Endometrium (tissue), 2 donors: Measurements from ENCODE around the gene SLC39A11.

Source experiments
- FAIRE-seq: peaks from 2 replicates; lab custom pipeline; 2012; peaks lifted over from hg19 to GRCh38; lab: Jason Lieb, UNC
- donor health status: control.
- donor health status: control.

Gene SLC39A11

DNA sequence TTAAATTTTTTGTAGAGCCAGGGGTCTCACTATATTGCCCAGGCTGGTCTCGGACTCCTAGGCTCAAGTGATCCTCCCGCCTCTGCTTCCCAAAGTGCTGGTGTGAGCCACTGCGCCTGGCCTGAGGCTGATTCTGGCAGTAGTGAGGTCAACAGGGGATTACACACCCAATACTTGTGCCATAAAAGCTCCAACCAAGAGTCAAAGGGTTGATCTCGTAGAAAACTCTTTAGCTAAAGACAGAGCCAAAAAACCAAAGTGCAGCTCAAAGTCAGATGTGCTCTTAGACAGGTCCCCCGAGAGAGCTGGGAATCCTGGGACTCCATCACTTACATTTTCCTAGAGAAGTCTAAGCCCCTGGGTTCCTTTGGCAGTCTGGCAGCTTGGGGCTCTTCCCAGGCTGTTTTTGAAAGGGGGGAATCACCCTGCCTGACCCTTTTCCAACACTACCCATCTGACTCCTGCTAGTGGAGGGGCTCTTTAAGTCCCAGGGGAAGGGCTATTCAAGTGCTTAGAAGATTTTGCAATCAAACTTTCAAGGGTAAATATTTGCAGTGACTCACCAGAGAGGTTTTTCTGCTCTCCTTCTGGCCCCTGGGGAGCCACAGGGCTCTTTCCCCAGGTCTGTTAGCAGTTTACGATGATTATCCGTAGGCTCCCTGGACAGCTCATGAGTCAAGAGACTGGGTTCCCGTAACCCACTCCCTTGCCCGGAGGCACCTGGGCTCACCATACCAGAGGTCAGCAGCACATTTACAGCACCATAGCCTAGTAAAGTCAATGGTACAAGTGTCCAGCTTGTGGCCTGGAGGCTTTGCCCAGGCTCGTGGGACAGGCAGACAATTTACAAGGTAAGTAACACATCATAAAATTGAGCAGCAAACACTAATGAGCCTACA lies 408.7 kb downstream of the SLC39A11 start:
- no peak for FAIRE-seq

DNA sequence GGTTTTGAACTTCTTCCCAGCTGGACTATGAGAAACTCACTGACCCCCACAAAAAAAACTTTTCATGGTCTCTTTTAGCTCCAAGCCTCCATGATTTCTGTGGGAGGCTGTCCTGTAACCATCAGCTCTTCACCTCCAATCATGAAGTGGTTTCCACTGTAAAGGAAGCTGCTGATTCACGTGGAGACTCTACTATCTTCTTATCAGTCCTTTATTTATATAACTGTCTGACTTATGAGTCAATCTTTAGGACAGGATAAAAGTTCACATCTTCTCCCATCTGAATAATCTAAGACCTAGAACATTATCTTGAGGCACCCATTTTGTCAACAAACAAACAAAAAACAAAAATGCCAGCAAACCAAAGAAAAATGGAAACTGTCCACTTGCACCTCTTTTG lies 409.9 kb downstream of the SLC39A11 start:
- no peak for FAIRE-seq

DNA sequence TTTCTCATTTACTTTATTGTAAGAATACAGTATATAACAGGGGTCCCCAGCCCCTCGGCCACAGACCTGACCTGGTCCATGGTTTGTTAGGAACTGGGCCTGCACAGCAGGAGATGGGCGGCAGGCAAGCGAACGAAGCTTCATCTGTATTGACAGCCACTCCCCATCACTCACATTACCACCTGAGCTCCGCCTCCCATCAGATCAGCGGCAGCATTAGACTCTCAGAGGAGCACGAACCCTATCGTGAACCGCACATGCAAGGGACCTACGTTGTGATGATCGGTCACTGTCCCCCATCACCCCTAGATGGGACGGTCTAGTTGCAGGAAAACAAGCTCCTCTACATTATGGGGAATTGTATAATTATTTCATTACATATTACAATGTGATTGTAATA lies 410.6 kb downstream of the SLC39A11 start:
- FAIRE-seq, result no peak

DNA sequence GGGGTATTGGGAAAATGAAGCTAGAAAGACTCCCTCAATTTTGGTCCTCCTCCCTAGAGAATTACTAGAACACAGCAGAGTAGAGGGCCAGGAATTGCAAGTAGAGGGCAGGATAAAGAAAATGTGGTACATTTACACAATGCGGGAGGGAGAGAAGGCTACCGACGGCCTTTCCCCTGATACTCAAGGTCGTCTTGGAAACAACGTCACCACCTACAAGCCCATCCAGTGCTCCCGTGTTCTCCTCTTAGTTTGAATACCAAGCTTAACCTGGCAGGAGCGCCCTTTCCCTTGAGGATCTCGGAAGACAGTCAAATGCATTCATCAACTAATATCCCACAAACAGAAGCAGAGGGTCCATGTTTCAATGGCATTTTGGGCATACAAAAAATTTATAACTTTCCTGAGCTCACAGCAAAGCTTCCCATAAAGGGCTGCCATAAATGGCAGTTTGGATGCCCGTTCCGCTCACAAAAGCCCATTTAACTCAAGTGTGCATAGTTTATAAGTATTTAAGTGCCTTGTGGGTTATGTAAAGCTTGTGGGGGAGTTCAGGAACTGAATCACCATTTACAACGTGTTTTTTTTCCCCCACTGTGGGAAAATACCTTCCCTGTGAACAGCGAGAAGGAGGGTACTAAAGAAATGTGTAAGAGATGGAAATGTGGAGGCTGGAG lies 414.6 kb downstream of the SLC39A11 start:
- no peak for FAIRE-seq

DNA sequence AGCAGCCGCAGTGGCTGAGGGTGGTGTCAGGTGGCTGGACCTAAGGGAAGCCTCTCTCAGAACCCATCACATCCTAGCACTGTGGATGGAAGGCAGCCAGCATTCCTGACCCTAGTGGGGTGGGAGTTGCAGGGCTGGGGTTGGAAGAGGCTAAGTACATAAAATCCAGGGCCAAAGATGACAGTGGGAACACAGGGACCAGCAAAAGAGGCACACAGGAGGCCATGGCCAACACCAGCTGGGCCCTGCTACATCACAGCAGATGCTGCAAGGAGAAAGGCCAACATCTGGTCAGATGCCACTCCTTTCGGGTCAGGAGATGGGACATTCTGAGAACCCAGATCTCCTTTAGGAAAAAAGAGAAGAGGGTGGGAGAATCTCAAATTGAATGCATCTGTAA lies 415.4 kb downstream of the SLC39A11 start:
- FAIRE-seq, result no peak

DNA sequence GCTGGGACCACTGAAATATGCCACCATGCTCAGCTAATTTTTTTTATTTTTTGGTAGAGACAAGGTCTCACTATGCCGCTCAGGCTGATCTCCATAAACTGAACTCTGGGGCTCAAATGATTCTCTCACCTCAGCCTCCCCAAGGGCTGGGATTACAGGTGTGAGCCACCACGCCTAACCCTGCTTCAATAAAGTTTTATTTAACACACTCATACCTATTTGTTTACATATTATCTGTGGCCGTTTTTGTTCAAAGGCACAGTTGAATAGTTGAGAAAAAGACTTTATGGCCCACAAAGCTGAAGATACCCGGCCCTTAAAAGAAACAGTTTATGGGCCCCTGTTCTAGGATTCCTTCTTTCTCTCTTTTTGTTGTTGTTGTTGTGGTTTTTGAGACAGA lies 419.8 kb downstream of the SLC39A11 start:
- no peak for FAIRE-seq

DNA sequence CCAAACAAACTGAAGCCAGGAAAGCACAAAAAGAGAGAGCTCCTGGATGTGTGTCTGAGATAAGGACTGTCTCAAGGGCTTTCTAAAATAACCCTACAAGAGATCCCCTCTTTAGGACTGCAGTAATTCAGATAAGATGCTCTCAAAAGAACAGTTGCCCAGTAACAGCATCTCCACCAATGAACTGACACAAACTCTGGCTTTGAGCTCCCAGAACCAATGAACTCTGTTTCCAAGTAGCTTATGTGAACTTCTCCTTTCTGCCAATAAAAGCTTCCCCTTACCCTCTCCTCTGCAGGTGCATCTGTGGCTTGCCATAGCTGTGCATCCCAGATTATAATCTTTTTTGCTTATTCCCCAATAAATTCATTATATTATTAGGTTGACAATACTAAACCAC lies 421.5 kb downstream of the SLC39A11 start:
- no peak for FAIRE-seq

DNA sequence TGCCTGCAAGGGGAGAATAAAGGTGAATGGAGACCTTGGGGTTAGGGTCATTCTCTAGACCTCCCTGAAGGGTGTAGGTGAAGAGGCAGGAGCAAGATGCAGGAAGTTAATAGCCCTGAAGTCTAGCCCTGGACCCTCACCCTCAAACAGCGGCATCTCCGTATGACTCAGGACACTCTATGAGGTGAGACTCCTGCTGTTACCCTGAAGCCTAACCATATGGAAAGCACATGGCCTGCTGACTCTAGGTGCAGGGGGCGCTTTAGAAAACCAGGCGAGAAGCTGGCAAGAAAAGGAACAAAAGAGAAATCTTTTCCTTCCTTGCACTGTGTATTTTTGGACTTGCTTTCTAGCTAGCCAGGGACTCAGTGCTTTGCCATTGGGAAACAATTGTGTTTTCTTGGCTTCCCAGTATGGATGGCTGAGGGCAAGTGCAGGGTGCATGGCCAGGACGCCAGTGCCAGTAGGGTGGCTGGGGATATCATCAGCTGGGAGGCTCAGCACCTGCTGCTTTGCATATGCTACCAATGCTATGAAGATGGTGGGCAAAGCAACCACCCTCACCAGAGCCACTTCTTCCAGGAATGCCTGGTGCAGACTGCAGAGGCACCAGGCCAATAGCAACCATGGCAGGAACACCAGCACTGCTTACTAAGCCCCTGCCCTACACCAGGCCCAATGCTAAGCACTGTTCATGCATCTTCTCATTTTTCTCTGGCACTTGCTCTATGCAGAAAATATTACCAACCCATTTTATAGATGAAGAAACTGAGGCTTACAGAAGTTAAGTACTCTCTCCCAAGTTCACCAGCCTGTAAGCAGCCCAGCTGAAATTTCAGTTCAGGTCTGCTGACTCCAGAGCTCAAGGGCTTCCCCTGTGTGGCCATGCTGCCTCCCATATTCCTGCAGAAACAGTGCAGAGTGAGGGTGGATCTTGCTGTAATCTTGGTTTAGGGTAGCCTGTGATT lies 425.1 kb downstream of the SLC39A11 start:
- no peak for FAIRE-seq

DNA sequence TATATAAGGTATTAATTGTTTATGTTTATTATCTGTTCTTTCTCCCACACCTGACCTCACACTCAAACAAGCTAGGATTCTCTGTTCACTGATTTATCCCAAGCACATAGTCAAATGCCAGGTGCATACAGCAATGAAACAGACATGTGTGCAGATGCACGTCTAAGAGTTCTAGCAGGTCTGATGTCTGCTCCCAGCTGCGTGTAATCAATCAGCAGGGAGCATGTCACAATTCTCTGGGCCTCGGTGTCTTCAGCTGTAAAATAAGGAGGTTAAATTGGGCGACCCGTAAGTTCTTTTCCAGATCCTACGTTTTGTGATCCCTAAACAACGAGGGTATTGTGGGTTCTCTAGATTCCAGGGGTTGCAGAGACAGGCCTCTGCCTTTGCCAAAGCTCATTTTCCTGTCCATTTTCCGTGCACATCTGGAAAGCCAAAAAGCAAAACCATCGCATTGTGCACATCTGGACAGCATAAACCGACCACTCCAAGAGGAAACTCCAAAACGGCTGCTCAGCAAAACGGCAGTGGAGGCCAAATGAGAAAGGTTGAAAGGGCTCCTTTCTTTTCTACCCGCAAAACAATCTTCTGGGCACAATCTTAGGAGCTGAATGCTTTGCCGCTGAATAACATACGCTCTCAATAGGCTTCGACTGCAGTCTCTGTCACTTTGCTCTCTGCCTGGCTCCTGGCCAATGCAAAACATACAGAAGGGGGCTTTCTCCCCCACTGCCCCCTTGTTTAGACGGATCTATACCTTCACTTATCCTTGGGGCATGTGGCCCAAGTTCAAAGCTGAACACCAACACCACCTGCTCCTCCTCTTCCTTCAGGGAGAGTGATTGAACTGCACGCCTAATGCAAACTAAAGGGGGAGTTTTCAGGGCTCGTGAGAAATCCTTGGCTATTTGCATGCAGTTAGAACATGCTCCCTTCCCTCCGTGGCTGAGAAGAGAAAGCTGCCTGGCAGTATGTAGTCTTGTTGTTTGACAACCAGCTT lies 426.3 kb downstream of the SLC39A11 start:
- peak; percentile 62 for FAIRE-seq

DNA sequence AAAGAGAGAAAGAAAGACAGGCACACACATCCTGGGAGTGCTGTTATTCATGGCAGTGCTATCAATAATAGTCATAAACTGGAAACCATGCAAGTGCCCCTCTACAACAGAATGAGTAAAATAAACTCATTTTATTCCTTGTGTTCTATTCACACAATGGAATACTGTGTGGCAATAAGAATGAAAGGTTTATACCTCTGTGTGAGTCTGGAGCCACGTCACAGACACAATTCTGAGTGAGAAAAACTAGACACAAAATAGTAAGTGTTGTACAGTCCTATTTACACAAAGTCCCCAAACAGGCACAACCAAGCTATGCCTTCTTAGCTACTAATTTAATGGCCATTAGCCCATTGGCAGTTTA lies 429.7 kb downstream of the SLC39A11 start:
- no peak for FAIRE-seq

DNA sequence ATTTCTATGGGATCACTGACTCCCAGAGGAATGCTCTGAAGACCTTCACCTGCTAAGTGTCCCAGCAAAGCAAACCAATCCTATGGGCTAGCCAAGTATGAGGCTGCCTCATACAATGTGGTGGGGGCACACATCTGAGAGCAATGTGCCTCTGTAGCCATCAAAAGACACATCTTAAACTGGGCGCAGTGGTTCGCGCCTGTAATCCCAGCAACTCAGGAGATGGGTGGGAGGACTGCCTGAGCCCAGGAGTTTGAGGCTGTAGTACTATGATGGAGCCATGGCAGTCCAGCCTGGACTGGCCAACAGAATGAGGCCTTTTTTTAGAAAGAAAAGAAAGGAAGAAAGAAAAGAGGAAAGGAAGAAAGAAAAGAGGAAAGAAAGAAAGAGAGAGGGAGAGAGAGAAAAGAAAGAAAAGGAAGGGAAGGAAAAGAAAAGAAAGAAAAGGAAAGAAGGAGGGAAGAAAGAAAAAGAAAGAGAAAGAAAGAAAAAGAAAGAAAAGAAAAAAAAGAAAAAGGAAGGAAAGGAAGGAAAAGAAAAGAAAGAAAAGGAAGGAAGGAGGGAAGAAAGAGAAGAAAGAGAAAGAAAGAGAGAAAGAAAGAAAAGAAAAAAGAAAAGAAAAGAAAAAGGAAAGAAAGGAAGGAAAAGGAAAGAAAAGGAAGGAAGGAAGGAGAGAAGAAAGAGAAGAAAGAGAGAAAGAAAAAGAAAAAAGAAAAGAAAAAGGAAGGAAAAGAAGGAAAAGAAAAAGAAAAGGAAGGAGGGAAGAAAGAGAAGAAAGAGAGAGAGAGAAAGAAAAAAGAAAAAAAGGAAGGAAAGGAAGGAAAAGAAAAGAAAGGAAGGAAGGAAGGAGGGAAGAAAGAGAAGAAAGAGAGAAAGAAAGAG lies 430.3 kb downstream of the SLC39A11 start:
- FAIRE-seq, result no peak

DNA sequence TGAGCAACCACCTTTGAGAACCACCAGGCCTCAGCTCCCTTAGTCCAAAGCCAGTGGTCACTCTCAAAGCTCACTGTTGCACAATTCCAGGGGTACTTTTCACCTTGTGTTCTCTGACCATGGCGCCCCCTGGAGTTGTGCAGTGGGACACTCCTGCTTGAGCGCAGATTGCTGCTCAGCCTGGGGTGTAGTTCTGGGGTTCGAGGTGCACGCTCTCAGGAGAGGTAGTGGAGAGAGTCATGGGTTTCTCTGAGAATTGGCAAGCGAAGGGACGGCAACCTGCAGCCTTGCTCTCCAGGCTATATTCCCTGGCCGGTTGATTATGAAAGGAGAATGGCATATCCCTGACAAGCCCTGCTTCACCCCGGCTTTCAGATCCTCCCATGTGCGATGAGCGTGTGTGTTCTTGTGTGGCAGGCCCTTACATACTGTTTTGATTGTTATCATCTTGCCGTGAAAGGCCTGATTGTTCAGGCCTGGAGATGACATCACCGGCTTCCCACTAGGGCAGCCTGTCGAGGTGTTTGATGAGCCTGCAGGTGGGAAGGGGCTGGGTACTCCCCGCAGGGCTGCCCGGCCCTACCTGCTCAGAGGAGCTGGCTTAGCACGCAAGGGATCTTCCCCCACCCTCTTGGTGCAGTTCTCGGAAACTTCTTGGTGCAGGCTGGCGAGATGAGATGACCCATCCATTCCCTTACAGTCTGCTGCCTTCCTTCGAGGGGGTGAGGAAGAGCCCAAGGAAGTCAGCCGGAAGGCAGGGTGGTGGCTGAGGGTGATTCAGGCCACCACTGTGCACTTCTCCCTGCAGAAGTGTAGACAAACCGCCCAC lies 431.2 kb downstream of the SLC39A11 start:
- FAIRE-seq, result no peak

DNA sequence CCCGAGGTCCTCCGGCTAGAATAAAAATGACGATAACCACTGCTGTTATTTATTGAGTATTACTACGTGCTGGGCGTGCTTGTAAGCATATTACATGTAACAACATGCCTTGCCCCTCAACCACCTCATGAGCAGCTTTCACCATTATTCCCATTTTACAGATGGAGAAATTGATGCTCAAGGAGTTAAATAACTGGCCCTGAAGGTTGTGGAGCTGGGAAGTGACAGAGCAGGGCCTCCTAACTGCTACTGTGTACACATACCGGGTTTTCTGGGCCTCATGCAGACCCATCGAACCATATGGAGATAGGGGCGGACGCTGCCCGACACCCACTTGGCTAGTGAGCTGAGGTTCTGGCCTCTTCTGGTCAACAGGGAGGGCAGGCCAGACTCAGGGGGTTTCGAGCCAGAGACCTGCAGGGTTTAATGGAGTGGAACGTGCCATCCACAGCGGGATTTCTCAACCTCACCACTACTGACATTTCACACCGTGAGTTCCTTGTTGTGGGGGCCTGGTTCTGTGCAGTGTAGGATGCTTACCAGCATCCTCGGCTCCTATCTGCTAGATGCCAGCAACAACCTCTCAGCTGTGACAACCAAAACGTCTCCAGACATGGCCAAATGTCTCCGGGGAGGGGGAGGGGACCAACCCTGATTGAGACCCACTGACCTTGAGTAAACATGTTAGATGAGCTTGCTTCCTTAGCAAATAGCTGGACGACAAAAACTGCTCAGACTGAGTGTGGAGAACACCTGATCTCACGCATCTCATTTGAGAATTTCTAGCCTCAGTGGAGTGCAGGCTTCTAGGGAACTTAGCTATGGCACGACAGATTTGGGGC lies 432.0 kb downstream of the SLC39A11 start:
- no peak for FAIRE-seq

DNA sequence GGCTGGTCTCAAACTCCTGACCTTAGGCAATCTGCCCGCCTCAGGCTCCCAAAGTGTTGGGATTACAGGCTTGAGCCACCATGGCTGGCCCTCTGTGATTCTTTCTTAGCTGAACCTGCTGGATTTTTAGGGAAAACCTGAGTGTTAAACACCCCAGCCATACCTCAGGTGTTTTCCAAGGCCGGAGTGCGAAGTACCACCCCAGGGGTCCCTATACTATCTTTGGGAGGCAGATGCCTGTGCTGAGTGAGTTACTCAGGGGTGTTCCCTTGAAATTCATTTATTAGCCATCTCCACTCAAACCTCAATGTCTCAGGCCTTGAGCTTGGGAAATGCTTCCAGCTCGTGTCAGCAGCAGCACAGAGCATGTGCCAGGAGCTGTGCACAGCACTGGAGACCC lies 432.7 kb downstream of the SLC39A11 start:
- no peak for FAIRE-seq

DNA sequence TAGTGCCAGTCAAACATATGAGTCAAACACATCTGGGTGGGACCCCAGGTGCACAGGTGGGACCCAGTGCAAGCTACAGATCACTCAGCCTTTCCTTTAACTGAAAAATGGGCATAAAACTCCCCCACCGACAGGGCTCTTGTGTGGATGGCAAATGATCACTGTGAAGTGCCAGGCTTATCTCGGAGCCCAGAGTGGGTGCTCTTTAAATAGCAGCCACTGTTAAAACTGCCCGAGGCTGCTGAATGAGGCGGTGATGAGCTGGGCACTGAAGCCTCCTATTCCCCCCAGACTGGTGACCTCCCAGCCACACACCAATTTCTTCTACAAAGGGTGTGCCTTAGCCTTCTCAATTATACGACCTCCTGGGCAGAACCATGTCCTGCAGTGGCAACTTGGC lies 433.8 kb downstream of the SLC39A11 start:
- FAIRE-seq, result no peak

DNA sequence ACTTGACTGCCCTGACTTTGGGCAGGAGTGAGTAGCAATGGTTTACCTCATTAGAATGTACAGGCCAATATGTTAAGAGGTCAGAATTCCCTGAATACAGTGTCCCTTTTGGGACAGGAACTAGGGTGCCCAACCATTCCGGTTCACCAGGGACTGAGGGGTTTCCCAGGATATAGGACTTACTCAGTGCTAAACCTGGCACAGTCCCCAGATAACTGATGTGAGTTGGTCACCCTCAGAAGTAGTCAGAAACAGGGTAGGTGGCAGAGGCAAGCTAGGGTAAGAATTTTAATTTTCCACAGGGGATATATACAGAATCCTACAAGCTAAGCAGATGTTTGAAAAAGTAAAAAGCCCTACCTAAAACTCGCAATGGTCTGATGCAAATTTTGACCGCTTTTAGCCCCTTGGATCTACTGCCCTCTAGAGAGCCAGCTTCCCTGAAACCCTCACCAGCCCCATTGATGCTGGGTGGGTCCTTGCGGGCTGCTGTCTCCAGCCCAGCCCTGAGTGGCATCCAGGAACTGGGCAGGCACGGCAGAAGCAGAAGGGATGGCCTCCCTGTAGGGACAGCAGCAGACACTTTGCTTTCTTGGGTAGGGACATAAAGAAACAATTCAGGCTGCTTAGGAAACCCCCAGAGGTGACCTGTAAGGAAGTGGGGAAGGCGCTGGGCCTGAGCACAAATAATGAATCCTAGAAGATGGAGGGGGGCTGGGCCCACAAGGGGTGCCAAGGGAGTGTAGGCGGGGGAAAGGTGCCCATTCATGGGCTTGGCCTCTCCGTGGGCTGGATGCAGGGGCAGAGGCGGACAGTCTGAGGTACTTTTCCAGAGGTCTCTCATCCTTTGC lies 434.8 kb downstream of the SLC39A11 start:
- no peak for FAIRE-seq

DNA sequence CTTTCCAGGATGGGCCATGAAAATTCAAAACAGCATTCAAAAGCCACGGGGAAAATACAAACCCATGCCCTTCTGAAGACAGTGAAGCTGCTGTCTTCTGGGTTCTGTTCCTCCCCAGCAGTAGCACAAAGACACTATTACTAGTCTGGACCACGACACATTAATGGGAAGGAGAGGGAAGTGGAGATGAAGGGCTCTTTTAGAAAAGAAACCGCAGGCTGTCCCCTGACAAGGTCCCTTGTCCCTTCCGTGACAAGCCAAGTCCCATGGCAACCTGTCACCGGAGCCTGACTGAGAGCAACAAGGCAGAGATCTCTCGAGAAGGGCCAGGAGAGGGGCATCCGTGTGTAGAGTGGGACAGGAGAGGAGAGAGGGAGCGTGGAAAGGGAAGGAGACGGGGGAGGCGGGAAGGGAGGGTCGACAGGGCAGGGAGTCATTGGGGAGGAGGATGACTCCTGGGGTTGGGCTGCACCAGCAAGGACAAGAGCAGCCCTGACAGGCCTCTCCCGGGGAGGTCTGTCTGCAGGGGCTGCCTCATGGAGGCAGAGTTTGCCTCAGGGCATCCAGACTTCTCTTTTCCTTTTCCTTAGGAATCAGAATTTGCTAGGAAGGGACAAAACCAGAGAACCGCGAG lies 436.2 kb downstream of the SLC39A11 start:
- no peak for FAIRE-seq
